ENCODE results near the gene ROBO1. TPM values are rescaled to one million over a fixed set of nuclear protein-coding genes. Genes with fewer than 3 reads are reported as not detected.

The ROBO1 gene
- total RNA-seq, 2 experiments from 2014 or later = 8.6 to 9.0 TPM

DNA sequence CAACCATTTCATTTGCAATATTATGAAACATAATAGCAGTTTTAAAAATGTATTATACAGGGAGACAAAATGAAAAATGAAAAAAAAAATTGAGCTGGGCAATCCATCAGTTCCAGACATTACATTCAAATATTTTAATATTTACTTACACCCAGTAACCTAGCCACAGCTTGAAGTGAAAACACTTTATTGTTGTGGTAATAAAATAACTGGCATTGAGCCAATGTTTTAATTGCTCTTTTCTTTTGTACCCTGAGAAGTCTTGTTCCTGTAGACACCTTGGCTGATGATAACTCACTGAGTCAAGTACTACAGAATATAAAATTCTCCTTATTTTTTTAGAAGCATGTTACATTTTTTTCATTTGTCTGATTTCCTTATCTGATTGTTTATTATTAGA, 180.6 kb downstream of the ROBO1 start:
- ATAC-seq (no peak), DNase-seq (no peak)
- POLR2A ChIA-PET = no interaction called here
- no peak overlapping the region for H3K4me3 Mint-ChIP-seq
- no peak overlapping the region for H3K27ac Mint-ChIP-seq
- no peaks in the 10 kb centered on the region for H3K36me3 Mint-ChIP-seq (ENCODE audit: low read depth)
- intact Hi-C loops (cut with micrococcal nuclease) = no loop called here
- H3K9me3 Mint-ChIP-seq = peaks cover 9% of the 10 kb centered on the region
- H3K27me3 Mint-ChIP-seq = no peaks in the 10 kb centered on the region
- H3K4me1 Mint-ChIP-seq (ENCODE audit: low read depth) = no peaks in the 10 kb centered on the region
- CTCF ChIA-PET = no interaction called here
- TF ChIP-seq, protein P1, sequence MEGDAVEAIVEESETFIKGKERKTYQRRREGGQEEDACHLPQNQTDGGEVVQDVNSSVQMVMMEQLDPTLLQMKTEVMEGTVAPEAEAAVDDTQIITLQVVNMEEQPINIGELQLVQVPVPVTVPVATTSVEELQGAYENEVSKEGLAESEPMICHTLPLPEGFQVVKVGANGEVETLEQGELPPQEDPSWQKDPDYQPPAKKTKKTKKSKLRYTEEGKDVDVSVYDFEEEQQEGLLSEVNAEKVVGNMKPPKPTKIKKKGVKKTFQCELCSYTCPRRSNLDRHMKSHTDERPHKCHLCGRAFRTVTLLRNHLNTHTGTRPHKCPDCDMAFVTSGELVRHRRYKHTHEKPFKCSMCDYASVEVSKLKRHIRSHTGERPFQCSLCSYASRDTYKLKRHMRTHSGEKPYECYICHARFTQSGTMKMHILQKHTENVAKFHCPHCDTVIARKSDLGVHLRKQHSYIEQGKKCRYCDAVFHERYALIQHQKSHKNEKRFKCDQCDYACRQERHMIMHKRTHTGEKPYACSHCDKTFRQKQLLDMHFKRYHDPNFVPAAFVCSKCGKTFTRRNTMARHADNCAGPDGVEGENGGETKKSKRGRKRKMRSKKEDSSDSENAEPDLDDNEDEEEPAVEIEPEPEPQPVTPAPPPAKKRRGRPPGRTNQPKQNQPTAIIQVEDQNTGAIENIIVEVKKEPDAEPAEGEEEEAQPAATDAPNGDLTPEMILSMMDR (IDR thresholded peaks at IDR 0.05) = no peak

DNA sequence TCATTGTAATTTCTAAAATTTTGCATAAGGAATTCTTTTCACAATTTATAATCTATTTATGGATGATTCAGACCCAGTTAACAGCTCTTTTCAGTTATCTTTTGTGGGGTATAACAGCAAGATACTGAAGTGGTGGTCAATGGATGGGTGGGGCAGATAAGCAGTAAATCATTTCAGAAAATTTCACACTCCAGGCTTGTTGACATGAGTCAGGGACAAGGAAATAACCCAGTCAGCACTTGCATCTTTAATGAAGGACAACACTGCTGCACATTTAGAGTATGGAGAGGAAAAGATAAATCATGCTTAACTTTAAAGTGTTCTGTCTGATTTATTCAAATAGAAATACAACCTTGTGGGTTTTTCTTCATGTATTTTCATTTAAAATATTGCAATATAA, 181.6 kb downstream of the ROBO1 start:
- no peaks in the 10 kb centered on the region for H3K27me3 Mint-ChIP-seq
- POLR2A ChIA-PET = no interaction called here
- H3K4me3 Mint-ChIP-seq = no peak overlapping the region
- intact Hi-C loops (cut with micrococcal nuclease) = no loop called here
- no peaks in the 10 kb centered on the region for H3K36me3 Mint-ChIP-seq (ENCODE audit: low read depth)
- DNase-seq (no peak), ATAC-seq (no peak)
- TF ChIP-seq, protein P1 (IDR thresholded peaks at IDR 0.05) = no peak
- peaks cover 9% of the 10 kb centered on the region for H3K9me3 Mint-ChIP-seq
- H3K4me1 Mint-ChIP-seq (ENCODE audit: low read depth) = no peaks in the 10 kb centered on the region
- no peak overlapping the region for H3K27ac Mint-ChIP-seq
- CTCF ChIA-PET = no interaction called here

DNA sequence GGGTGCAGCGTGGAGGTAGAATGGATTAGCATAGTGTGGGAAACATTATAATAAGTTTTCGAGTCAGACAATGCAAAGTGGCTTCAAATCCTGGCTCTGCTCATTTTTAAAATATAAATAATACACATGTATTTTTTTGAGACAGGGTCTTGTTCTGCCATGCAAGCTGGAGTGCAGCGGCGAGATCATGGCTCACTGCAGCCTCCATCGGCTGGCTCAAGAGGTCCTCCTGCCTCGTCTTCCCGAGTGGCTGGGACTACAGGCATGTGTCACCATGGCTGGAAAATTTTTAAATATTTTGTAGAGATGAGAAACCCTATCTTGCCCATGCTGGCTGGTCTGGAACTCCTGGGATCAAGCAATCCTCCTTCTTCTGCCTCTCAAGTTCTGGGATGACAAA, 194.9 kb downstream of the ROBO1 start:
- Mint-ChIP-seq H3K27ac (no peak overlapping the region), H3K9me3 (no peaks in the 10 kb centered on the region), H3K4me3 (no peak overlapping the region)

DNA sequence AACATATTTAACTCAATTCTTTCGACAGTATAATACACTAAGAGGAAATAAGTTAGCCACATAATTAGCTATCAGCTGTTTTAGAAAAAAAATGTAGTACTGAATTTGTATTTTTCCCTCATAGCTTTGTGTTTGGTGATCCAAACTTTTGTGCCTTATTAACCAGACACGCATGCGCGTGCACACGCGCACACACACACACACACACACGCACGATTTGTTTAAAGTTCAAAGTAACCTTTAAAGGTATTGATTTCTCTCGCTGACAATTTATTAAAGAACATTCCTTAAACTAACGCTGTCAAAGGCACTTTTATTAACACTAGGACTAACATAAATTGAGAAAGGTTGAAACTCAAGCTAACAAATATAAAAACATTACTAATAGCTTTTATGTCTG, 198.9 kb downstream of the ROBO1 start:
- H3K4me1 Mint-ChIP-seq (ENCODE audit: low read depth) = no peaks in the 10 kb centered on the region
- H3K27ac Mint-ChIP-seq = no peak overlapping the region
- intact Hi-C loops (cut with micrococcal nuclease) = no loop called here
- CTCF ChIA-PET = interaction anchor here (0.6 kb wide), 1 partner anchor 851 kb away, joined by 4 read pairs; no protein-coding TSS in a partner anchor
- H3K9me3 Mint-ChIP-seq = peaks cover 2% of the 10 kb centered on the region
- POLR2A ChIA-PET = no interaction called here
- ATAC-seq = no peak
- no peak for DNase-seq
- H3K4me3 Mint-ChIP-seq = no peak overlapping the region
- TF ChIP-seq, protein P1 (IDR thresholded peaks at IDR 0.05) = no peak
- no peaks in the 10 kb centered on the region for H3K27me3 Mint-ChIP-seq
- H3K36me3 Mint-ChIP-seq (ENCODE audit: low read depth) = no peaks in the 10 kb centered on the region

More for the DNA sequence above, 194.9 kb downstream of the ROBO1 start:
- Mint-ChIP-seq H3K36me3 (ENCODE audit: low read depth) (no peaks in the 10 kb centered on the region), H3K27me3 (no peaks in the 10 kb centered on the region), H3K4me1 (ENCODE audit: low read depth) (no peaks in the 10 kb centered on the region)
- TF ChIP-seq, protein P1 (IDR thresholded peaks at IDR 0.05) = no peak
- no peak for DNase-seq
- intact Hi-C loops (cut with micrococcal nuclease) = no loop called here
- ChIA-PET CTCF (no interaction called here), POLR2A (no interaction called here)
- no peak for ATAC-seq

DNA sequence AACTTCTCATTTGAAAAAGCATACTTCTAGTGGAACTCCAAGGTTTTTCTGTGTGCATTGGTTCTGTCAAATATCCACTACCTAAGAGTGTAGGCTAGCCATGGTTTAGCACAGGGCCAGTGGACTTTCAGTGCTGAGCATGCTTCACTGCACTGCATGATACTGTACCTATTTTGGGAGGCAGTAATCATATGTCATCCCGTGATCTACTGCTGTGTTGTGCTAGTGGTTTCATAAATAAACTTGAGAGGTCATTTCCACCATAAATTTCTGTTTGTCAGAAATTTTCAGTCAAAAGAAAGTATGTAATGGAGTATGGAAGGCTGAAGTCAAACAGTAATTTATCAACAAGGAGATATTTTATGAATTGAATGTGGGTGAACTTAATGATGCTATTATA, 203.6 kb downstream of the ROBO1 start:
- ATAC-seq (no peak), DNase-seq (no peak)
- Mint-ChIP-seq H3K27ac (no peak overlapping the region), H3K36me3 (ENCODE audit: low read depth) (no peaks in the 10 kb centered on the region), H3K4me1 (ENCODE audit: low read depth) (no peaks in the 10 kb centered on the region), H3K4me3 (no peak overlapping the region), H3K27me3 (no peaks in the 10 kb centered on the region), H3K9me3 (peaks cover 6% of the 10 kb centered on the region)
- ChIA-PET POLR2A (no interaction called here), CTCF (no interaction called here)
- intact Hi-C loops (cut with micrococcal nuclease) = no loop called here
- TF ChIP-seq, protein P1 (IDR thresholded peaks at IDR 0.05) = no peak

All from activated CD8-positive, alpha-beta T cell treated with anti-CD3 and anti-CD28 coated beads for 36 hours (primary cell).